Common myeloid progenitor, CD34-positive (primary cell): ENCODE data around the gene GNA12. TPM values are rescaled to one million over a fixed set of nuclear protein-coding genes. Genes with fewer than 3 reads are reported as not detected.
A peak's percentile ranks its signal among the peaks of the same experiment; 100 is the strongest.

Source experiments
- CTCF ChIA-PET: fragments of 350-600 bp; sonication (Branson Sonifier 250); formaldehyde crosslinking; loops from one replicate; lab custom pipeline; 2021; ENCODE audit warnings: antibody characterized with exemption; lab: Charles Lee
- POLR2A ChIA-PET: fragments of 350-600 bp; sonication (Branson Sonifier 250); formaldehyde crosslinking; loops from one replicate; lab custom pipeline; 2021; ENCODE audit warnings: antibody characterized with exemption; lab: Charles Lee
- DNase-seq, 3 donors: peaks; one replicate each; pipeline versions ENCODE4 v3.0.0 to v3.0.0-alpha.2; 2013
- H3K27ac ChIP-seq, 2 experiments: 1 replicate in 1 of 2; 2 replicates in 1 of 2; pipeline ENCODE4 v1.7.0; 2013; ENCODE audit warnings: inconsistent platforms in 2 of 2, low read length in 2 of 2, mild to moderate bottlenecking in 2 of 2, low read depth in 1 of 2, moderate library complexity in 1 of 2; ENCODE audit not compliant: severe bottlenecking in 2 of 2, insufficient read depth in 1 of 2, poor library complexity in 1 of 2
- H3K27me3 ChIP-seq, 5 experiments: replicated peaks in 2 of 5; 1 replicate in 3 of 5; 2 replicates in 2 of 5; pipeline versions ENCODE4 v1.6.1 to v1.7.0; 2013; ENCODE audit warnings: low read length in 4 of 5, mild to moderate bottlenecking in 2 of 5, moderate library complexity in 2 of 5, inconsistent platforms in 1 of 5; ENCODE audit not compliant: insufficient read depth in 5 of 5, control insufficient read depth in 4 of 5
- H3K36me3 ChIP-seq, 4 experiments: 1 replicate in 2 of 4; 2 replicates in 2 of 4; pipeline versions ENCODE4 v1.6.1 to v1.7.0; 2013; ENCODE audit warnings: low read length in 3 of 4, control low read depth in 1 of 4, mild to moderate bottlenecking in 1 of 4; ENCODE audit not compliant: control insufficient read depth in 4 of 4, insufficient read depth in 4 of 4
- H3K4me1 ChIP-seq, 4 experiments: 1 replicate in 3 of 4; 2 replicates in 1 of 4; pipeline versions ENCODE4 v1.6.1 to v1.7.1; 2013; ENCODE audit warnings: low read length in 3 of 4, mild to moderate bottlenecking in 3 of 4, control low read depth in 1 of 4, inconsistent platforms in 1 of 4, moderate library complexity in 1 of 4; ENCODE audit not compliant: control insufficient read depth in 4 of 4, insufficient read depth in 4 of 4; ENCODE audit errors: control extremely low read depth in 1 of 4
- H3K4me3 ChIP-seq, 7 experiments: 1 replicate in 4 of 7; 2 replicates in 3 of 7; pipeline versions ENCODE4 v1.5.1 to v1.7.0; 2013; ENCODE audit warnings: mild to moderate bottlenecking in 7 of 7, low read length in 6 of 7, moderate library complexity in 6 of 7, inconsistent platforms in 2 of 7, low read depth in 2 of 7, control low read depth in 1 of 7; ENCODE audit not compliant: insufficient read depth in 4 of 7, control insufficient read depth in 1 of 7; ENCODE audit errors: extremely low read depth in 1 of 7
- H3K9me3 ChIP-seq, 5 experiments: 1 replicate in 4 of 5; 2 replicates in 1 of 5; pipeline versions ENCODE4 v1.6.1 to v1.7.1; 2013; ENCODE audit warnings: low read length in 4 of 5, mild to moderate bottlenecking in 2 of 5, inconsistent platforms in 1 of 5, low read depth in 1 of 5, moderate library complexity in 1 of 5; ENCODE audit not compliant: control insufficient read depth in 4 of 5, insufficient read depth in 2 of 5; ENCODE audit errors: control extremely low read depth in 1 of 5
- WGBS: methylation state at CpG from one replicate; pipeline ENCODE4 v1.1.5; 2013; ENCODE audit not compliant: insufficient coverage; 5-methylcytosine and 5-hydroxymethylcytosine counted together
- polyA plus RNA-seq: library from polyadenylated mRNA; unstranded; fragments of 120-200 nt; gene quantifications from one replicate; pipeline ENCODE4 v1.2.1, GENCODE V29; 2013

Gene GNA12, protein sequence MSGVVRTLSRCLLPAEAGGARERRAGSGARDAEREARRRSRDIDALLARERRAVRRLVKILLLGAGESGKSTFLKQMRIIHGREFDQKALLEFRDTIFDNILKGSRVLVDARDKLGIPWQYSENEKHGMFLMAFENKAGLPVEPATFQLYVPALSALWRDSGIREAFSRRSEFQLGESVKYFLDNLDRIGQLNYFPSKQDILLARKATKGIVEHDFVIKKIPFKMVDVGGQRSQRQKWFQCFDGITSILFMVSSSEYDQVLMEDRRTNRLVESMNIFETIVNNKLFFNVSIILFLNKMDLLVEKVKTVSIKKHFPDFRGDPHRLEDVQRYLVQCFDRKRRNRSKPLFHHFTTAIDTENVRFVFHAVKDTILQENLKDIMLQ
- 50.3 TPM for polyA plus RNA-seq

DNA sequence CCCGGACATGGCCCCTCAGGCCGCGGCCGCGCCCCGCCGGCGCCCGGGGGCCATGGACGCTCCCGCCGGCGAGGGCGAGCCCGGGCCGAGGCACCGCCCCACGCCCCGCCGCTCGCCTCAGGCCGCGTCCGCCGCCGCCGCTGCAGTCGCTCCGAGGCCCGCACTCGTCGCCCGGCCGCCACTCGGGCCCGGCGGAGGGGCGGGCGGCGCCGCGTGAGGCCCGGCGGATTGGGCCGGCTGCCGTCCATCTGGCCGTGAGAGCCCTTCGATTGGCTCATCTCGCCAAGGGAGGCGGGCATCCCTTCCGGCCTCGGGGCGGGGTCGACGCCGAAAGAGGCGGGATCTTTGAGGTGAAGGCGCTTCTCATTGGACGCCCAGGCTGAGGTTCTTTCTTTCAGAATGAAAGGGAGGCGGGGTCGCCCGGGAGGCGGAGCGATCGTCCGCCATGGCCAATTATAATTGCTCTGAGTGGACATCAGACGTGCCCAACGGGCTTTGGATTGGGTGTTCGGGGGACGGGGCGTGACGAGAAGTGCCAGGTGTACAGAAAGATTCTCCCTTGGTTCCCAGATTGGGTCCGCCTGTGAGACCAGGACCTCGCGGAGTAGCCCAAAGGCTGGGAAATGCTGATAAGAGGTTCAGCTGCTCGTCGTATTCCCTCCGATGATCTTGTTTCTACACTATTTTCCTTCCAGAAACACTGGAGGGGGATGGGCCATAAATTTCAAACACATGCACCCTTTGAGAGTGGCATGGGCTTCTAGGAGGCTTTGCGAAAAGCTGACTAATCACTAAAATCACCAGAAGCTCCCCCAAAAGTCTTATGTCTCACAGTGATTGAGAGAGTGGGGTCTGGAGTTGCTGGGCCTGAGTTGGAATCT lies at the start of gene GNA12:
Gene GNA12, minus strand, starts transcription at position 156 of the 881 bp plus-strand sequence. Its CDS starts 147 bp downstream, at position 9.
- Histone ChIP-seq H3K4me1 (peaks cover 7 to 41% (median 32%) of the 10 kb centered on the region in 4 experiments), H3K9me3 (no peaks in the 10 kb centered on the region), H3K27ac (peak within 1 kb of the TSS; percentile 25 to 66), H3K4me3 (peak within 1 kb of the TSS; percentile 48 to 85 (median 71)), H3K36me3 (peaks cover under 1 to 19% (median 3%) of the 10 kb centered on the region in 4 experiments), H3K27me3 (no peaks in the 10 kb centered on the region)
- POLR2A ChIA-PET: no interaction called here
- peak; percentile 97 to 99 (median 99) for DNase-seq
- whole genome bisulfite sequencing: 0% methylated on average over 63 of the region's 79 CpGs
- CTCF ChIA-PET: interaction anchor here (1.1 to 1.2 kb wide), 2 partner anchors 21 to 123 kb away, joined by 3 read pairs; no protein-coding TSS in a partner anchor

DNA sequence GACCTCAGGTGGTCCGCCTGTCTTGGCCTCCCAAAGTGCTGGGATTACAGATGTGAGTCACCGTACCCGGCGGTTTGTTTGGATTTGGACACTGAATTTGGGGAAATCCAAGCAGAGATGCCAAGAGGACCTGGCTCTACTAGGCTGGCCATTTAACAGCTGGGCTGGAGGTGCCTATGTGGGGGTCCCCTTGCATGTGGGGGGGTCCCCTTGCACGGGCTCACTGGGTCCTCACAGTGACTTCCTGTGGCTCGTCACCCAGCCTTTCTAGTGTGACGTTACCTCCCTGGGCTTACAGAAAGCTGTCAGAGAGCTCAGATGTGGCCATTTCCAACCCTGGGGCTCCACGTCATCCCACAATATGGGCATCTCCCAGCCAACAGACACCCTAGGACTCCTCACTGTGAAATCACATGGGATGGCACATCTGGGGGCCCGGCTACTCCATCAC lies 49.3 kb upstream of the GNA12 start:
- no peak for DNase-seq
- WGBS: 80% methylated on average over 5 of the region's 9 CpGs
- POLR2A ChIA-PET: no interaction called here

DNA sequence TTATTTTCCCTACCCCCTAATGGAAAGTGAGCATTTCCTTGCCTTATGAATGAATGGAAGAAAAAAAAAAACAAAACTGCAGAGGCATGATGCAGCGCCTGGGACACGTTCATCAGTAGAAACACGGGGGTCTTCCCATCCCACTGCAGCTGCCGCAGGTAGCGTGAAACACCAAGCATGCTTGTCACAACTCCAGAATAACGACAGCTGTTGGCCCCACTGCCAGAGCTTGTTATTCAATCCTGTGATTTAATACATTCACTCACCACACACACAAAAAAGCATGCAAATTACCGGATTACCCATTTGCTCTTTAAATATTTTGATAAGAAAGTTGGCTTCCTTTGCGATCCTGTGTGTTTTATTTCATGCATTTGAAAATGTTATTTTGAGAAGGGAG lies 48.4 kb upstream of the GNA12 start:
- DNase-seq: no peak
- no peaks in the 10 kb centered on the region for H3K27me3 ChIP-seq
- 90% methylated on average over 5 of the region's 8 CpGs for WGBS
- CTCF ChIA-PET: interaction anchor here (1.9 kb wide), 1 partner anchor 29 kb away, joined by 4 read pairs; no protein-coding TSS in a partner anchor
- no peak overlapping the region for H3K27ac ChIP-seq
- H3K9me3 ChIP-seq: no peaks in the 10 kb centered on the region
- no peaks in the 10 kb centered on the region for H3K36me3 ChIP-seq
- POLR2A ChIA-PET: interaction anchor here (0.6 kb wide), 1 partner anchor 81 kb away, joined by 3 read pairs; no protein-coding TSS in a partner anchor
- H3K4me1 ChIP-seq: peaks cover 0 to 19% (median 17%) of the 10 kb centered on the region in 4 experiments
- no peak overlapping the region for H3K4me3 ChIP-seq

More for the DNA sequence above, 49.3 kb upstream of the GNA12 start:
- no peak overlapping the region for H3K27ac ChIP-seq
- no peak overlapping the region for H3K4me3 ChIP-seq
- H3K4me1 ChIP-seq: peaks cover 0 to 19% (median 17%) of the 10 kb centered on the region in 4 experiments
- H3K27me3 ChIP-seq: no peaks in the 10 kb centered on the region
- H3K9me3 ChIP-seq: no peaks in the 10 kb centered on the region
- CTCF ChIA-PET: interaction anchor here (1.8 to 1.9 kb wide), 2 partner anchors 28 to 64 kb away, joined by 3 to 4 read pairs; no protein-coding TSS in a partner anchor
- no peaks in the 10 kb centered on the region for H3K36me3 ChIP-seq

DNA sequence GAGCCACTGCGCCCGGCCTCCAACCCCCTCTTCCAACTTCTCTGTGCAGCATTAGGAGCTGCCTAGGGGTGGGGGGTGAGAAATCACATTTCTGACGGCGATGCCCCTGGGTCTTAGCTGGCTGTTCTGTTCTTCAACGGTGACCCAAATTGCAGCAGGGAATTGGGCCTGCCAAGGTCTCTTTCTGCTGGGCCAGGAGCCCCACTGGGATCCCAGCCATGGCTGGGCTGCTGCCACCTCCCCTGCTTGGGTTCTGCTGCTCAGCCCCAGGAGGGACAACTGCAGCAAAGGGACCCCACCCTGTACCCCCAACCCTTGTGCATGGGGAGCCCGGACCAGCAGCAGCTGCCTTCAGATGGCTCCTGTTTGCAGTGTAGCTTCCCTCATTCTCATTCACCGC lies 43.7 kb upstream of the GNA12 start:
- Histone ChIP-seq H3K27me3 (no peaks in the 10 kb centered on the region), H3K27ac (no peak overlapping the region), H3K36me3 (no peaks in the 10 kb centered on the region), H3K4me1 (peaks cover 0 to 13% (median 7%) of the 10 kb centered on the region in 4 experiments), H3K4me3 (no peak overlapping the region), H3K9me3 (no peaks in the 10 kb centered on the region)
- DNase-seq: no peak
- ChIA-PET POLR2A (no interaction called here), CTCF (interaction anchor here (0.8 to 2.4 kb wide), 16 partner anchors 9 to 546 kb away, joined by 3 to 12 read pairs (median 4); no protein-coding TSS in a partner anchor)
- WGBS: 84% methylated on average over 5 of the region's 7 CpGs

DNA sequence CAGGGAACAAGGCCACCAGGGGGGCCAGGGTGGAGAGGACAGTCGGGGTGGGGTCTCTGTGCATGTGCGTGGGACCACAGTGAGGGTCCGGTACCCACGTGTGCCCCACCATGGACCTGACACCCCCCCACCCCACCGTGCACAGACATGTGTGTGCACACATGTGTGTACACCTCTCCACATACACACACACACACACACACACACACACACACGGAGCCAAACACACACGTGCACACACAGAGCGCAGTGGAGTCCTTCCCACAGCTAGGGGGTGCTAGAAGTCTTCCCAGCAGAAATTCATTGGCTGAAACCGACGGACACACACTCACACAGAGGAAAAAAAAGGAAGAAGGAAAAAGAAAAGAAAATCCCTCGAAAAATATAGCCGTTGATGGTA lies 42.8 kb upstream of the GNA12 start:
- Histone ChIP-seq H3K36me3 (no peaks in the 10 kb centered on the region), H3K27me3 (no peaks in the 10 kb centered on the region), H3K4me3 (no peak overlapping the region), H3K27ac (no peak overlapping the region), H3K4me1 (peaks cover 0 to 21% (median 16%) of the 10 kb centered on the region in 4 experiments), H3K9me3 (no peaks in the 10 kb centered on the region)
- 2% methylated on average over 6 of the region's 12 CpGs for WGBS
- ChIA-PET POLR2A (interaction anchor here (0.6 kb wide), 1 partner anchor 204 kb away, joined by 3 read pairs; no protein-coding TSS in a partner anchor), CTCF (interaction anchor here (0.7 to 2.4 kb wide), 13 partner anchors 9 to 314 kb away, joined by 3 to 12 read pairs (median 3); no protein-coding TSS in a partner anchor)
- peak; percentile 81 to 82 (median 82) for DNase-seq

DNA sequence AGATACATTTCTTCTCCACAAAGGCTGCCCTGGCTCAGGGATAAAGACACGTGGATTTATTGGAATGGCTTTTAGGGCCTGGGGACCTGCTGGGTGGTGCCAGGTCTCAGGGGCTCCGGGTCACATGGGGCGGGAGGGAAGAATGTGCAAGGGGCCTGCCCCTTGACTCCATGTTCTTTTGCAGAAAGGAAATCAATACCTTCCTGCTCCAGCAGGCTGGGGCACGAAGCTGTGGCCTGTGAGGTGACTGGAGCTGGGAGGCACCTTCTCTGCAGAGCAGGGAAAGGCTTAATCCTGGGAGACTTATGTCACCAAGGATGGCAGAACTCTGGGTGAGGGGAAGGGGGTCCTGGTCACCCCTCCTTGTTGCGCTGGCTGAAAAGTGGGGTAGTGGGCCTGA lies 42.3 kb upstream of the GNA12 start:
- 64% methylated on average over 5 of the region's 5 CpGs for WGBS
- Histone ChIP-seq H3K27ac (no peak overlapping the region), H3K4me1 (peaks cover 0 to 23% (median 18%) of the 10 kb centered on the region in 4 experiments), H3K27me3 (no peaks in the 10 kb centered on the region), H3K36me3 (no peaks in the 10 kb centered on the region), H3K9me3 (no peaks in the 10 kb centered on the region), H3K4me3 (no peak overlapping the region)
- POLR2A ChIA-PET: no interaction called here
- no peak for DNase-seq
- CTCF ChIA-PET: interaction anchor here (1.1 to 2.4 kb wide), 10 partner anchors 11 to 272 kb away, joined by 3 to 12 read pairs (median 4); no protein-coding TSS in a partner anchor
